ENCODE measurements around the gene LTBP1. TPM values are rescaled to one million over a fixed set of nuclear protein-coding genes. Genes with fewer than 3 reads are reported as not detected.

LTBP1 gene
- total RNA-seq, 4 donors from 2014 or later: 12.6 to 81.0 (median 16.0) TPM

DNA sequence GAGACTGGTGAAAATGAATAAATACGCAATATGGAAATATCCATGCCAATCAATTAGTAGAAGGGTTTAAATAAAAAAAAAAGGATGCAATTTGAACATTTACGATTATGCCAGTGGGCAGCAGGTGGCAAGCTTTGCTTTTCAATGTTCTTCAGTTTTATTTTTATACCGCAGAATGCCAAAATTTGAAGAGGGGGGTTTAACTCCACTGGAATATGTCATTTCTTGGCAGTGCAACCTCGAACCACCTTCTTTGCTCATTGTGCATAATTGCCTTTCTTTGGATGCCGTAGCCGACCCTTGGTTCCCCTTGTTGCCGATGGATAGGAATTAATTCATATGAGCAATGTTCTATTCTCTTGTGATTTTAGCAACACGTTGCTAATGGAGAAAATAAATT, 88.0 kb downstream of the LTBP1 start:
- DNase-seq (ENCODE audit: low spot score): no peak
- ATAC-seq (ENCODE audit: low FRiP score): no peak
- TF ChIP-seq, protein P1, sequence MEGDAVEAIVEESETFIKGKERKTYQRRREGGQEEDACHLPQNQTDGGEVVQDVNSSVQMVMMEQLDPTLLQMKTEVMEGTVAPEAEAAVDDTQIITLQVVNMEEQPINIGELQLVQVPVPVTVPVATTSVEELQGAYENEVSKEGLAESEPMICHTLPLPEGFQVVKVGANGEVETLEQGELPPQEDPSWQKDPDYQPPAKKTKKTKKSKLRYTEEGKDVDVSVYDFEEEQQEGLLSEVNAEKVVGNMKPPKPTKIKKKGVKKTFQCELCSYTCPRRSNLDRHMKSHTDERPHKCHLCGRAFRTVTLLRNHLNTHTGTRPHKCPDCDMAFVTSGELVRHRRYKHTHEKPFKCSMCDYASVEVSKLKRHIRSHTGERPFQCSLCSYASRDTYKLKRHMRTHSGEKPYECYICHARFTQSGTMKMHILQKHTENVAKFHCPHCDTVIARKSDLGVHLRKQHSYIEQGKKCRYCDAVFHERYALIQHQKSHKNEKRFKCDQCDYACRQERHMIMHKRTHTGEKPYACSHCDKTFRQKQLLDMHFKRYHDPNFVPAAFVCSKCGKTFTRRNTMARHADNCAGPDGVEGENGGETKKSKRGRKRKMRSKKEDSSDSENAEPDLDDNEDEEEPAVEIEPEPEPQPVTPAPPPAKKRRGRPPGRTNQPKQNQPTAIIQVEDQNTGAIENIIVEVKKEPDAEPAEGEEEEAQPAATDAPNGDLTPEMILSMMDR (IDR thresholded peaks at IDR 0.05): no peak

DNA sequence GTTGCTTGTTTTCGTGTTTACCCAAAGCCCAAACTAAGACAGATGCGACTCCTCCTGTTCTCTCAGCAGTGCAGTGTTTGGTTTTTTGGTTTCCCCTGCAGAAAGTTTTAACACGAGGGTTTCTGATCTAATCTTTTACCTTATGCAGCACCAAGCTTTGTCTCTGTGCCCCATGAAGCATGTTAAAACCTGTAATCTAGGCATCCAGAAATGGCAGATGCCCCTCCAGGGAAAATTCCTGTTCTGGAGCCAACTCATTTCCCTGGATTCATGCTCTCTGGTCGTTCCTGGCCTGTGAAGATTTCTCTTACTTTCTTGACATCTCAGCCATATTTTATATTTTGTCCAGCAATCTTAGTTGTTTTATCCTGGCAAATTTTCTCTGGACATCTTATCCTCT, 91.5 kb downstream of the LTBP1 start:
- TF ChIP-seq, protein P1 (IDR thresholded peaks at IDR 0.05): no peak
- no peak for DNase-seq (ENCODE audit: low spot score)
- no peak for ATAC-seq (ENCODE audit: low FRiP score)

DNA sequence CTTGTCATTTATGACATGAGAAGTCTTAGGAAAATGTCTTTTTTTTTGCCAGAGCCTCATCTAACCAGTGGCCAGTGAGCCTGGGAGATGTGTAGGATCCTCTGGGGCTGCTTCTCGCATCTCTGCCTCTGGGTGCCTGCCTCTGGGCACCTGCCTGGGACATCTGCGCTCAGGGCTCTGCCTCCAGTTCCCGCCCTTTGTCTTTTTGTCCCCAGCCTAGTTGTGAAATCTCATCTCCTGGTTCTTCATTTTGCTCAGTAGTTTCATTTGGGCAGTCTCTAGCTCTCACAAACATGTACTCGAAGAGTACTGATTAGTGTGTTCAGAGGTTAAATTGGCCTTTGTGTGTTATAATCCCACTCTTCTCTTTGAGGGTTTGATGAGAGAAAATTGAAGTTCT, 92.0 kb downstream of the LTBP1 start:
- no peak for DNase-seq (ENCODE audit: low spot score)
- TF ChIP-seq, protein P1 (IDR thresholded peaks at IDR 0.05): no peak
- no peak for ATAC-seq (ENCODE audit: low FRiP score)

DNA sequence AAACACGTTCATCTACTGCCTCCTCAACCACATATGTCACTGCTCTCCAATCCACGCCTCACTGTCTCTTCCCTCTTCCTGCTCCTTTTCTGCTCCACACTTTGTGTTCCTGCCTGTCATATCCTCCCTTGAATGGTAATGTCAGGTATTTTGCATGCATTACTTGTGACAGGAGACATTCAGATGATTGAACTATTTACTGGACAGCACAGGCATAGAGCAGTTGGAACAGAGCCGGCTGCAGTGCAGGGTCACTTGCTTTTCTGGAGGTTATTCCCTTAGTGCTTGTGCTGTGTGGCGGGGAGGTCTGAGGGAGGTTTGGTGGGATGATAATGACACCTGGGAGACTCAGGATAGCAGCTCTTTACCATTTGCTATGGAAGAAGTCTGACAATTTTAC, 93.8 kb downstream of the LTBP1 start:
- DNase-seq (ENCODE audit: low spot score) (no peak), ATAC-seq (ENCODE audit: low FRiP score) (no peak)
- TF ChIP-seq, protein P1 (IDR thresholded peaks at IDR 0.05): no peak

DNA sequence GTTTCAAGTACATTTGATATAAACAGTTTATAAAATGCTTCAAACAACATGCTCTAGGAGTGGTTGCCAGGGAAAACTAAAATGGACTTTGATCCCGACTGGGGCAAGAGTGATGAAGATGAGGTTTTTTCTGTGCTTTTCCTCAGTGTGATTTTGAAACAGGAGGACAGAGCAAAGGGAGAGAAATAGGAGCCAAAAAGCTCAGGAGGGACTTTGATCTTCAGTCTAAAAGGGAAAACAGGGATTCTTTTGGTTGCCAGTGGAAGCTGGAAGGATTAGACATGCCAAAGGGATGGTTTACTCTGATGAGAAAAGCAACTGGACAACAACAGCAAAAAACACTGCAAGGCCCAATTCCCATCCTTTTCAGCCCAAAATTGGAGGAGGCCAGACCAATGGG, 95.5 kb downstream of the LTBP1 start:
- DNase-seq (ENCODE audit: low spot score): no peak
- TF ChIP-seq, protein P1 (IDR thresholded peaks at IDR 0.05): no peak
- no peak for ATAC-seq (ENCODE audit: low FRiP score)

DNA sequence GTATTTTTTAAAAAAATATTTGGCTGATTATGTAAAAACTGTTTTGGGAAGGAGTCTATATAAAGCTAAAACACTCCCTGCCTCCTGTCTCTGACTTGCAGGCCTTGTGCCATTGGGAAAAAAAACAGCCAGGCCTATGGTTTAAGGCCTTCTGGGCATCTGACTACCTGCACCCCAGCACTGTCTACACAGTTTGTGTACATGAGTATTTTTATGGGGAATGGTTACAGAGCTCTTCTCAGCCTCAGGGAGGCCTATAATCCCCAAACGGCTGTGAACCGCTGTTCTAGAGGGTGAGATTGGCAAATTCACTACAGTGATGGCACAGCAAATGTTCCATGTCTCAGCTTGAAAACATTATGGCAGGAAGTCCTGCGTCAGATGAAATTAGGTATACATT, 96.1 kb downstream of the LTBP1 start:
- no peak for DNase-seq (ENCODE audit: low spot score)
- TF ChIP-seq, protein P1 (IDR thresholded peaks at IDR 0.05): no peak
- no peak for ATAC-seq (ENCODE audit: low FRiP score)

DNA sequence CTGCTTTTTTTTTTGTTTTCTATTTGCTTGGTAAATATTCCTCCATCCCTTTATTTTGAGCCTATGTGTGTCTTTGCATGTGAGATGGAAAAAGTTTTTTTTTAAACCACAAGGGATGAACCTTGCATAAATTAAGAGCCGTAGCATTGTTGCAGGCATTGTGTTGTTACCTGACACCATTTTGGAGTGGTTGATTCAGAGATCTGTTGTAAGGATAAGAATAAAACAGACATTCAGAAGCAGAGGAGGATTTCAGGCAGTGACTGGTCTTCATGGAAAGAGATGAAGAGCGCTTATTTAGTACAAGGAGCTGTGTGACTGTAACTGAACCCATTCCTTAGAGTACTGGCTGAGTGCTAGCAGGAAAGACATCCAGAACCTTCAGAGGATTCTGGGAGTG, 101.2 kb downstream of the LTBP1 start:
- no peak for ATAC-seq (ENCODE audit: low FRiP score)
- no peak for DNase-seq (ENCODE audit: low spot score)
- TF ChIP-seq, protein P1 (IDR thresholded peaks at IDR 0.05): no peak

Data from omental fat pad (tissue), 4 donors.